ENCODE results near the gene ZNF224.
"Not testable (repeated sequence)": the region's sequence is repeated elsewhere in the genome, so short reads cannot be mapped to it uniquely, and the experiment has no call there.

Gene ZNF224

DNA sequence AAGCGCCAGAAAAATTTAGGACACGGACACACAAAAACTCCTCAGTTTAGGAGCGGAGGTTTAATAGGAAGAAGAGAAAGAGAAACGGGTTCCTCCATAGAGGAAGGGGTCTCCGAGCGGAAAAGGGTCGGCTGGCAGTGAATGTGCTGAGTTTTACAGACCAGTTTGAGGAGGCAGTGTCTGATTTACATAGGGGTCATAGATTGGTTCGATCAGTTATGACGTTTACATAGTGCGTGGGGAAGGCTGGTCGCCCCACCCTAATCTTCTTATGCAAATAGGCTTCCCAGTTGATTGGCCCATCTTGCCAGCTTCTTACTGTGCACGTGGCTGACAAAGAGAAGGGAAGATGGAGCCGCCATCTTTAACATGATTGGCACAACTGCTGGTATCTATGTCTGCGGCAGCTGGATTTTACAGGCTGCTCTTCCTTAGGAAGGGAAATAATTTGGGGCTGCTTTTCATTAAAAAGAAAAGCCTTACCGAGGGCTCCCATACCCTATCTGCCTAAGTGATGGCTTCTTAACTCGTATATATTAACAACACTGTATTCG is 17.8 kb downstream of the ZNF224 start:
- peak overlapping the region; percentile 30 for H3K27ac ChIP-seq (ENCODE audit: poor library complexity, severe bottlenecking)
- peak; percentile 64 for DNase-seq (ENCODE audit: low spot score)
- peaks cover 16% of the 10 kb centered on the region for H3K36me3 ChIP-seq (ENCODE audit: low read depth)
- no peaks in the 10 kb centered on the region for H3K27me3 ChIP-seq (ENCODE audit: insufficient read depth, poor library complexity, severe bottlenecking)
- peak overlapping the region; percentile 74 for H3K4me3 ChIP-seq (ENCODE audit: severe bottlenecking)
- no peaks in the 10 kb centered on the region for H3K4me1 ChIP-seq (ENCODE audit: insufficient read depth, poor library complexity, severe bottlenecking)
- TF ChIP-seq, protein P1, sequence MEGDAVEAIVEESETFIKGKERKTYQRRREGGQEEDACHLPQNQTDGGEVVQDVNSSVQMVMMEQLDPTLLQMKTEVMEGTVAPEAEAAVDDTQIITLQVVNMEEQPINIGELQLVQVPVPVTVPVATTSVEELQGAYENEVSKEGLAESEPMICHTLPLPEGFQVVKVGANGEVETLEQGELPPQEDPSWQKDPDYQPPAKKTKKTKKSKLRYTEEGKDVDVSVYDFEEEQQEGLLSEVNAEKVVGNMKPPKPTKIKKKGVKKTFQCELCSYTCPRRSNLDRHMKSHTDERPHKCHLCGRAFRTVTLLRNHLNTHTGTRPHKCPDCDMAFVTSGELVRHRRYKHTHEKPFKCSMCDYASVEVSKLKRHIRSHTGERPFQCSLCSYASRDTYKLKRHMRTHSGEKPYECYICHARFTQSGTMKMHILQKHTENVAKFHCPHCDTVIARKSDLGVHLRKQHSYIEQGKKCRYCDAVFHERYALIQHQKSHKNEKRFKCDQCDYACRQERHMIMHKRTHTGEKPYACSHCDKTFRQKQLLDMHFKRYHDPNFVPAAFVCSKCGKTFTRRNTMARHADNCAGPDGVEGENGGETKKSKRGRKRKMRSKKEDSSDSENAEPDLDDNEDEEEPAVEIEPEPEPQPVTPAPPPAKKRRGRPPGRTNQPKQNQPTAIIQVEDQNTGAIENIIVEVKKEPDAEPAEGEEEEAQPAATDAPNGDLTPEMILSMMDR (IDR thresholded peaks at IDR 0.05; ENCODE audit: poor library complexity, severe bottlenecking): no peak
- ATAC-seq (ENCODE audit: low read depth): peak; percentile 55
- peaks cover 2% of the 10 kb centered on the region for H3K9me3 ChIP-seq (ENCODE audit: severe bottlenecking)

DNA sequence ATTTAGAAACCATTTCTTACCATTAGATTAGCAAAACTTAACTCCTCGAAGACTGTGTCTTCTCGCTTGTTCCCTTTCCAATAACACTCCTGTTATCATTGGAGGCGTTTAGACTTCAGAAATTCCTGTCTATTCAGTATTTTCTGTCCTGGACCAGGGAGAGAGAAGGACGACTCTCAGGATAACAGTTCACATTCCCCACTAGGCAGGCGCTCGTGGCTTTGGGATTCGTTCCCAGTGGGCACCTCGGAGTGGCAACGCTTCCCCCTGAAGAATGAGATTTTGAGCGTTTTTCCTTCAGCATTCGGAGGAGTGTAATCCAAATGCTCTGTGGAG is 18.6 kb downstream of the ZNF224 start:
- peak; percentile 11 for ATAC-seq (ENCODE audit: low read depth)
- peak overlapping the region; percentile 30 for H3K27ac ChIP-seq (ENCODE audit: poor library complexity, severe bottlenecking)
- H3K4me3 ChIP-seq (ENCODE audit: severe bottlenecking): peak overlapping the region; percentile 74
- no peaks in the 10 kb centered on the region for H3K4me1 ChIP-seq (ENCODE audit: insufficient read depth, poor library complexity, severe bottlenecking)
- TF ChIP-seq, protein P1 (IDR thresholded peaks at IDR 0.05; ENCODE audit: poor library complexity, severe bottlenecking): no peak
- H3K27me3 ChIP-seq (ENCODE audit: insufficient read depth, poor library complexity, severe bottlenecking): no peaks in the 10 kb centered on the region
- H3K9me3 ChIP-seq (ENCODE audit: severe bottlenecking): no peaks in the 10 kb centered on the region
- H3K36me3 ChIP-seq (ENCODE audit: low read depth): peaks cover 13% of the 10 kb centered on the region
- no peak for DNase-seq (ENCODE audit: low spot score)

DNA sequence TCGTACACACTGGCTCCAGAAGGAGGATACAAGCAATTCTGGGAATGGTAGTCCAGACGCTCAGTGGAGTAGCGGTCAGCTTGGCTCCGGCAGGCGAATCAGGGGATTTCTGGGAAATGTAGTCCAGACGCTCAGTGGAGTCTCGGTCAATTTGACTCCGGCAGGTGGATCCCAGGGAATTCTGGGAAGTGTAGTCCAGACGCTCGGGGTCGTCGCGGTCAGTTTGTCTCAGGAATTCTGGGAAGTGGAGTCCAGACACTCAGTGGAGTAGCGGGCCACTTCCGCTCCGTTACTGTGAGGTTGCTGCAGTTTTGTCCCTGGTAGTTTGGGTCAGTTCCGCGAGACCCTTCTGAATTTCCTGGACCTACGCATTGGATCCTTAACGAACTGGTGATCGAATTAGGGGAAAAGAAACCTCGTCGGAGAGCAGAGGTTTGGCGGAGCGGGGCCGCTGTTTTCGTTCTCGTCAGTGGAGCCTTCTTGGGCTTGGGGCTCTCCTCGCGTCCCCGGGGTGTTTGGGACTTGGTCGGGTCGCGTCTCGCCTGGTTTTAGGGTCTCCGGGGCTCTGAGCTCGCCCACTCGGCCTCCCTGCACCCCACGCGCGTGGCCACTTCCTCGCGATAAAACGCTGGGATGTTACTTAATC is 19.1 kb downstream of the ZNF224 start, which contains the start of gene ZNF225:
Gene ZNF225 (plus strand): TSS at position 262 of the 646 bp plus-strand sequence. CDS start 2,429 bp downstream, outside the sequence.
- Histone ChIP-seq H3K9me3 (ENCODE audit: severe bottlenecking) (no peaks in the 10 kb centered on the region), H3K27ac (ENCODE audit: poor library complexity, severe bottlenecking) (peak within 1 kb of the TSS; percentile 30), H3K4me1 (ENCODE audit: insufficient read depth, poor library complexity, severe bottlenecking) (no peaks in the 10 kb centered on the region), H3K27me3 (ENCODE audit: insufficient read depth, poor library complexity, severe bottlenecking) (no peaks in the 10 kb centered on the region), H3K4me3 (ENCODE audit: severe bottlenecking) (peak within 1 kb of the TSS; percentile 74), H3K36me3 (ENCODE audit: low read depth) (peaks cover 14% of the 10 kb centered on the region)
- ATAC-seq (ENCODE audit: low read depth) (peak; percentile 96), DNase-seq (ENCODE audit: low spot score) (peak; percentile 94)
- TF ChIP-seq, protein P1 (IDR thresholded peaks at IDR 0.05; ENCODE audit: poor library complexity, severe bottlenecking): no peak

DNA sequence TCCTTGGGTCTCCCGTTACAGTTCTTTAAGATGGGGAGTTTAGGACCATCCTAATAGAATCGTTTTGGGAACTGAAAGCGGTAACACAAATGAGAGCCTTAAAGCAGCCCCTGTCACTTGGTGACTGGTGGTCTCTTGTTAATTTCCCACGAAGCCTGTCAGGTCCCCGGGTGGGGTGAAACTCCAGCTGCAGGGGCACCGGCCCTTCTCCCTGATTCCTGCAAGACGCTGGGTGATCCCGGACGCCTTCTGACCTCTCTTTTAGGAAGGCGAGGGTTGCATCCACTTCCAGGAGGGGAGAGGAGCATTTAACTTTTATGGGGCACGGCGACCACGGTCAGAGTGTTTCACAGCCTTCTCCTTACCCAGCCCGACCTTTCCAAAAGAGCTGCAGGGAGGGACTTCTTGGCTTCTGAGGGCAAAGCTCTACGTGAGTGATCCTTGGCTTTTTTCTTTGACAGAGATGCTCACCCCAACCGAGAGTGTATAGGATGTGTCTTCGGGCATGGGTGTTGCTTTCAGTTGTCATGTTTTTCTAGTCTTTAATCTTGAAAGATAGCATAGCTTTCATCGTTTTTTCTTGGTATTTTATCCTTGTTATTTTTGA is 19.7 kb downstream of the ZNF224 start:
- peak overlapping the region; percentile 74 for H3K4me3 ChIP-seq (ENCODE audit: severe bottlenecking)
- TF ChIP-seq, protein P1 (IDR thresholded peaks at IDR 0.05; ENCODE audit: poor library complexity, severe bottlenecking): no peak
- peaks cover 15% of the 10 kb centered on the region for H3K36me3 ChIP-seq (ENCODE audit: low read depth)
- no peak for DNase-seq (ENCODE audit: low spot score)
- no peak; the same call in 2 of the 3 replicates for ATAC-seq (ENCODE audit: low read depth)
- no peaks in the 10 kb centered on the region for H3K27me3 ChIP-seq (ENCODE audit: insufficient read depth, poor library complexity, severe bottlenecking)
- H3K4me1 ChIP-seq (ENCODE audit: insufficient read depth, poor library complexity, severe bottlenecking): no peaks in the 10 kb centered on the region
- H3K27ac ChIP-seq (ENCODE audit: poor library complexity, severe bottlenecking): no peak overlapping the region
- H3K9me3 ChIP-seq (ENCODE audit: severe bottlenecking): no peaks in the 10 kb centered on the region

DNA sequence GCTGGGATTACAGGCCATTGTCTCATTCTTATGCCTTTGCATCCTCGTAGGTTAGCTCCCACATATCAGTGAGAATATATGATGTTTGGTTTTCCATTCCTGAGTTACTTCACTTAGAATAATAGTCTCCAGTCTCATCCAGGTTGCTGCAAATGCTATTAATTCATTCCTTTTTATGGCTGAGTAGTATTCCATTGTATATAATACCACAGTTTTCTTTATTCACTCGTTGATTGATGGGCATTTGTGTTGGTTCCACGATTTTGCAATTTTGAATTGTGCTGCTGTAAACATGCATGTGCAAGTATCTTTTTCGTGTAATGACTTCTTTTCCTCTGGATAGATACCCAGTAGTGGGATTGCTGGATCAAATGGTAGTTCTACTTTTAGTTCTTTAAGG is 27.0 kb downstream of the ZNF224 start:
- not testable (repeated sequence) for H3K4me1 ChIP-seq (ENCODE audit: insufficient read depth, poor library complexity, severe bottlenecking); ATAC-seq (ENCODE audit: low read depth)
- peaks cover 28% of the 10 kb centered on the region for H3K36me3 ChIP-seq (ENCODE audit: low read depth)

More for the DNA sequence above, 27.0 kb downstream of the ZNF224 start:
- not testable (repeated sequence) for H3K27ac ChIP-seq (ENCODE audit: poor library complexity, severe bottlenecking); DNase-seq (ENCODE audit: low spot score); H3K4me3 ChIP-seq (ENCODE audit: severe bottlenecking); H3K27me3 ChIP-seq (ENCODE audit: insufficient read depth, poor library complexity, severe bottlenecking); H3K9me3 ChIP-seq (ENCODE audit: severe bottlenecking)

All from RWPE2 (cell line).